ENCODE measurements around the gene NT5DC4.

NT5DC4 gene

DNA sequence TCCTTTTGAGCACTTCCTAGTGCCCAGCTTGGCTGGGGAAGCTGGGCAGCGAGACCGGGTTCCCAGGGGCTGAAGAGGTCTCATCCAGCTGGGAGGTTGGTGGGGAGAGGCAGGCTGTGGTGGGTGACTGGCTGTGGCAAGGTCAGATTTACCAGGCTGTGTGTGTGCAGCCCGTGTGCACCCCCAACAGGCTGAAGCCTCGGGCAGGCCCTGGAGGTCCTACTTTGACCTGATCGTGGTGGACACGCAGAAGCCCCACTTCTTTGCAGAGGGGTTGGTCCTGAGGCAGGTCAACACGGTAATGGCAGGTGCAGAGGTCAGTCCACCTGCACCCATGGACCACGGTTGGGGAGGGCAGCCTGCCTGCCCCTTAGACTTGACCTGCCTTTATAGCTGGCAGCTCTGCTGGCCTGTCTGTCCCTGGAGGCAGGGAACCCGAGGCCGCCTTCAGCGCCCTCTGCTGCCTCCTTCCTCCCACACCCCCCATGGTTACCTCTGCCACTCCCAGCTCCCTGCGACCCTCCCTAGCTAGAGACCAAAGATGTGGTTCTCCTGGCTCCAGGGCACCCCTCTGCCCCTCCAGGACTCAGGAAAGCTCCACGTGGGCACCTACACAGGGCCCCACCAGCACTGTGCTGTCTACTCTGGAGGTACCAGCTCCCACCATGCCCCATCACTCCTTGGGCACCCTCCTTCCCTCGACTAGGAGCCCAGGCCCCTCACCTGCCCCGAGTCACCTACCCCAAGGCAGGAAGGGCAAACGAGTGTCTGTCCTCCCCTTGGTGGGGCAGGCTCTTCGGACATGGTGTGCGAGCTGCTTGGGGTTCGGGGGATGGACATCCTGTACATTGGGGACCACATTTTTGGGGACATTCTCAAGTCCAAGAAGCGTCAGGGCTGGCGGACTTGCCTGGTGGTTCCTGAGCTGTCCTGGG is 4.0 kb downstream of the NT5DC4 start:
- 0 out of 3 replicates have a peak, but pooled peaks have one; percentile 11 for ATAC-seq
- no peak for TF ChIP-seq ZFP30 (CRISPR knock-in tag; IDR thresholded peaks at IDR 0.05)
- no peak for TF ChIP-seq ZC3H10 (CRISPR knock-in tag; IDR thresholded peaks at IDR 0.05)
- no peak for TF ChIP-seq ZNF70 (CRISPR knock-in tag; IDR thresholded peaks at IDR 0.05)
- TF ChIP-seq, protein P1, sequence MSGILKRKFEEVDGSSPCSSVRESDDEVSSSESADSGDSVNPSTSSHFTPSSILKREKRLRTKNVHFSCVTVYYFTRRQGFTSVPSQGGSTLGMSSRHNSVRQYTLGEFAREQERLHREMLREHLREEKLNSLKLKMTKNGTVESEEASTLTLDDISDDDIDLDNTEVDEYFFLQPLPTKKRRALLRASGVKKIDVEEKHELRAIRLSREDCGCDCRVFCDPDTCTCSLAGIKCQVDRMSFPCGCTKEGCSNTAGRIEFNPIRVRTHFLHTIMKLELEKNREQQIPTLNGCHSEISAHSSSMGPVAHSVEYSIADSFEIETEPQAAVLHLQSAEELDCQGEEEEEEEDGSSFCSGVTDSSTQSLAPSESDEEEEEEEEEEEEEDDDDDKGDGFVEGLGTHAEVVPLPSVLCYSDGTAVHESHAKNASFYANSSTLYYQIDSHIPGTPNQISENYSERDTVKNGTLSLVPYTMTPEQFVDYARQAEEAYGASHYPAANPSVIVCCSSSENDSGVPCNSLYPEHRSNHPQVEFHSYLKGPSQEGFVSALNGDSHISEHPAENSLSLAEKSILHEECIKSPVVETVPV (CRISPR knock-in tag; IDR thresholded peaks at IDR 0.05): no peak
- no peak for TF ChIP-seq GLIS3 (CRISPR knock-in tag; IDR thresholded peaks at IDR 0.05)
- TF ChIP-seq SNAI2 (CRISPR knock-in tag; IDR thresholded peaks at IDR 0.05): no peak
- no peak for TF ChIP-seq TOX (CRISPR knock-in tag; IDR thresholded peaks at IDR 0.05; ENCODE audit: borderline replicate concordance)
- no peak for TF ChIP-seq CSDC2 (CRISPR knock-in tag; IDR thresholded peaks at IDR 0.05)
- TF ChIP-seq PPARA (CRISPR knock-in tag; IDR thresholded peaks at IDR 0.05; ENCODE audit: borderline replicate concordance): no peak
- TF ChIP-seq, protein P2, sequence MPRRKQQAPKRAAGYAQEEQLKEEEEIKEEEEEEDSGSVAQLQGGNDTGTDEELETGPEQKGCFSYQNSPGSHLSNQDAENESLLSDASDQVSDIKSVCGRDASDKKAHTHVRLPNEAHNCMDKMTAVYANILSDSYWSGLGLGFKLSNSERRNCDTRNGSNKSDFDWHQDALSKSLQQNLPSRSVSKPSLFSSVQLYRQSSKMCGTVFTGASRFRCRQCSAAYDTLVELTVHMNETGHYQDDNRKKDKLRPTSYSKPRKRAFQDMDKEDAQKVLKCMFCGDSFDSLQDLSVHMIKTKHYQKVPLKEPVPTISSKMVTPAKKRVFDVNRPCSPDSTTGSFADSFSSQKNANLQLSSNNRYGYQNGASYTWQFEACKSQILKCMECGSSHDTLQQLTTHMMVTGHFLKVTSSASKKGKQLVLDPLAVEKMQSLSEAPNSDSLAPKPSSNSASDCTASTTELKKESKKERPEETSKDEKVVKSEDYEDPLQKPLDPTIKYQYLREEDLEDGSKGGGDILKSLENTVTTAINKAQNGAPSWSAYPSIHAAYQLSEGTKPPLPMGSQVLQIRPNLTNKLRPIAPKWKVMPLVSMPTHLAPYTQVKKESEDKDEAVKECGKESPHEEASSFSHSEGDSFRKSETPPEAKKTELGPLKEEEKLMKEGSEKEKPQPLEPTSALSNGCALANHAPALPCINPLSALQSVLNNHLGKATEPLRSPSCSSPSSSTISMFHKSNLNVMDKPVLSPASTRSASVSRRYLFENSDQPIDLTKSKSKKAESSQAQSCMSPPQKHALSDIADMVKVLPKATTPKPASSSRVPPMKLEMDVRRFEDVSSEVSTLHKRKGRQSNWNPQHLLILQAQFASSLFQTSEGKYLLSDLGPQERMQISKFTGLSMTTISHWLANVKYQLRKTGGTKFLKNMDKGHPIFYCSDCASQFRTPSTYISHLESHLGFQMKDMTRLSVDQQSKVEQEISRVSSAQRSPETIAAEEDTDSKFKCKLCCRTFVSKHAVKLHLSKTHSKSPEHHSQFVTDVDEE (CRISPR knock-in tag; IDR thresholded peaks at IDR 0.05): no peak
- TF ChIP-seq ZNF8 (CRISPR knock-in tag; IDR thresholded peaks at IDR 0.05): no peak
- TF ChIP-seq, protein P3, sequence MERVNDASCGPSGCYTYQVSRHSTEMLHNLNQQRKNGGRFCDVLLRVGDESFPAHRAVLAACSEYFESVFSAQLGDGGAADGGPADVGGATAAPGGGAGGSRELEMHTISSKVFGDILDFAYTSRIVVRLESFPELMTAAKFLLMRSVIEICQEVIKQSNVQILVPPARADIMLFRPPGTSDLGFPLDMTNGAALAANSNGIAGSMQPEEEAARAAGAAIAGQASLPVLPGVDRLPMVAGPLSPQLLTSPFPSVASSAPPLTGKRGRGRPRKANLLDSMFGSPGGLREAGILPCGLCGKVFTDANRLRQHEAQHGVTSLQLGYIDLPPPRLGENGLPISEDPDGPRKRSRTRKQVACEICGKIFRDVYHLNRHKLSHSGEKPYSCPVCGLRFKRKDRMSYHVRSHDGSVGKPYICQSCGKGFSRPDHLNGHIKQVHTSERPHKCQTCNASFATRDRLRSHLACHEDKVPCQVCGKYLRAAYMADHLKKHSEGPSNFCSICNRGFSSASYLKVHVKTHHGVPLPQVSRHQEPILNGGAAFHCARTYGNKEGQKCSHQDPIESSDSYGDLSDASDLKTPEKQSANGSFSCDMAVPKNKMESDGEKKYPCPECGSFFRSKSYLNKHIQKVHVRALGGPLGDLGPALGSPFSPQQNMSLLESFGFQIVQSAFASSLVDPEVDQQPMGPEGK (CRISPR knock-in tag; IDR thresholded peaks at IDR 0.05; ENCODE audit: borderline replicate concordance): no peak
- no peak for TF ChIP-seq TCF4 (CRISPR knock-in tag; IDR thresholded peaks at IDR 0.05; ENCODE audit: borderline replicate concordance)
- no peak for TF ChIP-seq ISL1 (CRISPR knock-in tag; IDR thresholded peaks at IDR 0.05)

DNA sequence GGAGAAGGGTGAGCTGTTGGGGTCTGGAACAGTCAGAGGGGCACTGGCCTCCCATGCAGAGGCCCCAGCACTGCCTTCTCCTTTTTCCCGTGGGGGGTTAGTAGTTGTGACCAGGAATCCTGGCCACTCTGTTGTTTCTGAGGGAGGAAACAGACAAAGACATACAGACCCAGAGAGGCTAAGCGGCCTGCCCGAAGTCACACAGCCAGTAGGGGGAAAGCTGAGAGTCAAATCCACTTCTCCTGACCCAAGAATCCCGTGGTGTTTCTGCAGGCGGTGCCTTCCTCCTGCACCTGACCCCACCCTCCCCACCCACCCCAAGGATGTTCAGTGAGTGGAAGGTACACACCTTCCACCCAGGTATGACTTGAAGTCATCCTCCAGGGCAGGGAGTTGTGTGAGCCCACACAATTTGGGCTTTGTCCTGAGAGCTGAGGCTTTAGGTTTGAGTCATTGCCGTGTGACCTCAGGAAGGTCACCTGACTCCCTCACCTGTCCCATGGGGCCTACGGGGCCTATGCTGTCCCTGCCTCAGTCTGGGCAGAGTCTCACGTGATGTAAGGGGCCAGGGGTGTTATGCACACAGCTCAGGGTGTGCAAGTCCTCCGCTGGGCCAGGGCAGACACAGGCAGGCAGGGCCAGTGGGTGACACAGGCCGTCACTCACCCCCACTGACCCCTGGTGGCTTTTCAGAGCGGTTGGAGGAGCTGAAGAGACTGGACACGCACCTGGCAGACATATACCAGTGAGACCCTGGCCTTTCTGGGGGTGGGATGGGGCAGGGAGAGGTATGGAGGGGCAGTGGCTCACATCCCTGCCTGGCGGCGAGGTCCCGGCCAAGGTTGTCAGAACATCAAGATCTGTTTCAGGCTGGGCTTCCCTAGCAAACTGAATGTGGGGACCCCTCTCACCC is 5.0 kb downstream of the NT5DC4 start:
- no peak for ATAC-seq
- TF ChIP-seq TCF4 (CRISPR knock-in tag; IDR thresholded peaks at IDR 0.05; ENCODE audit: borderline replicate concordance): no peak
- TF ChIP-seq, protein P3 (CRISPR knock-in tag; IDR thresholded peaks at IDR 0.05; ENCODE audit: borderline replicate concordance): no peak
- TF ChIP-seq, protein P1 (CRISPR knock-in tag; IDR thresholded peaks at IDR 0.05): no peak
- no peak for TF ChIP-seq ZFP30 (CRISPR knock-in tag; IDR thresholded peaks at IDR 0.05)

DNA sequence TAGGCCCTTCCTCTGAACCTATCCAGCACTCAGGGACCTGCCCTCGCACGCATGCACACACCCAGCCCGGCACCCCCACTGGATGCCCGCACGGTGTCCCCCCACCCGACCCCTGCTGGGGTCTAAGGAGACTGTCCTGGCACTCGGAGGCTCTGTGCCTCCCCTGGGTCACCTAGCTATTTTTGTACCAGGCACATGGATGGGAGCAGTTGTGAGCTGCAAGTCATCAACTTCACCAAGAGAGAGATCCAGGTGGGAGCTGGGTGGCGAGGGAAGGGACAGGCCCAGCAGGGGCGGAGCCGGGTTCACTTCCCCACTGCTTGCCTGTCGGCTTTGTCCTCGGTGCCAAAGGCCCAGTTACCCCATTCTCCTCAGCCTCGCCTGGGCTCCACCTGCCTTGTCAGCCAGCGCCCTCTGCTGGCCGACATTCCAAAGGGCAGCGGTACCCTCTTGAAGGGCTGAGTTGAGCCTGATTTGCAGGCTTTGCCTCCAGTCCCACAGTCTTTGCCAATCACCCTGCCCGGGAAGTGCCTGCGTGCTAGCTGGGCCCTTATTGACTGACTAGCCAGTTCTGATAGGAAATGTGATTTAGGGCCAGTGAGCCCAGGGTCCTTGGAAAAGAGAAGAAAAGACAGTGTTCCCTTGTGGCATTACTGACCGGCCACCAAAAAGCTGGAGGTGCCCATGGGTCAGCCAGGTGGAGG is 5.8 kb downstream of the NT5DC4 start:
- peak; percentile 98 for ATAC-seq
- no peak for TF ChIP-seq OSR1 (CRISPR knock-in tag; IDR thresholded peaks at IDR 0.05)
- TF ChIP-seq, protein P2 (CRISPR knock-in tag; IDR thresholded peaks at IDR 0.05): no peak
- TF ChIP-seq, protein P4, sequence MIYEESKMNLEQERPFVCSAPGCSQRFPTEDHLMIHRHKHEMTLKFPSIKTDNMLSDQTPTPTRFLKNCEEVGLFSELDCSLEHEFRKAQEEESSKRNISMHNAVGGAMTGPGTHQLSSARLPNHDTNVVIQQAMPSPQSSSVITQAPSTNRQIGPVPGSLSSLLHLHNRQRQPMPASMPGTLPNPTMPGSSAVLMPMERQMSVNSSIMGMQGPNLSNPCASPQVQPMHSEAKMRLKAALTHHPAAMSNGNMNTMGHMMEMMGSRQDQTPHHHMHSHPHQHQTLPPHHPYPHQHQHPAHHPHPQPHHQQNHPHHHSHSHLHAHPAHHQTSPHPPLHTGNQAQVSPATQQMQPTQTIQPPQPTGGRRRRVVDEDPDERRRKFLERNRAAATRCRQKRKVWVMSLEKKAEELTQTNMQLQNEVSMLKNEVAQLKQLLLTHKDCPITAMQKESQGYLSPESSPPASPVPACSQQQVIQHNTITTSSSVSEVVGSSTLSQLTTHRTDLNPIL (CRISPR knock-in tag; IDR thresholded peaks at IDR 0.05; ENCODE audit: low read depth): no peak
- no peak for TF ChIP-seq ZC3H10 (CRISPR knock-in tag; IDR thresholded peaks at IDR 0.05)
- no peak for TF ChIP-seq ZNF70 (CRISPR knock-in tag; IDR thresholded peaks at IDR 0.05)

Data from SK-N-SH treated with all-trans-retinoic acid at 6 μM for 48 hours (cell line).